GM19468 (cell line): Measurements from ENCODE around the gene PPM1L.
A peak's percentile ranks its signal among the peaks of the same experiment; 100 is the strongest.

Experiments
- ATAC-seq: cut with Tn5 transposase; IDR thresholded peaks from one replicate; pipeline ENCODE4 v1.9.1; 2021; ENCODE audit warnings: mild to moderate bottlenecking, moderate library complexity, moderate number of reproducible peaks; ENCODE audit not compliant: unreplicated experiment; ENCODE audit errors: extremely low read depth

PPM1L gene

DNA sequence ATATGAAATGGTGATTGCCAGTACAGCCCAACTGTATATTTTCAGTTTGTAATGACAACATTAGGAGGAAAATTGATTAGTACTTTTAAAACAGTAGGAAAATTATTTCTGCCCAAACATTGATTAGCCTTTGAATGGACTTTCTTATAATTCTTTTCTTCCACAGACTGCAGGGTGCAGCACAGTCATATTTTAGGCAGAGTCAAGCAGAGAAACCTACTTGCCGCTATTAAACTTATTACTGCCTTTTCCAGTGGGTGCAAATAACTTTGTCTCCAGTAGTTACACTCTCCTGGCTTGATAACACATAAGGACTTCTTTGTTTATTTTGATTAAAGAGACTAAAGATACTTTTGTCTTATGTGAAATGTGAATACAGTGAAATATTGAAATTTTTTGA lies 85.4 kb downstream of the PPM1L start:
- no peak for ATAC-seq

DNA sequence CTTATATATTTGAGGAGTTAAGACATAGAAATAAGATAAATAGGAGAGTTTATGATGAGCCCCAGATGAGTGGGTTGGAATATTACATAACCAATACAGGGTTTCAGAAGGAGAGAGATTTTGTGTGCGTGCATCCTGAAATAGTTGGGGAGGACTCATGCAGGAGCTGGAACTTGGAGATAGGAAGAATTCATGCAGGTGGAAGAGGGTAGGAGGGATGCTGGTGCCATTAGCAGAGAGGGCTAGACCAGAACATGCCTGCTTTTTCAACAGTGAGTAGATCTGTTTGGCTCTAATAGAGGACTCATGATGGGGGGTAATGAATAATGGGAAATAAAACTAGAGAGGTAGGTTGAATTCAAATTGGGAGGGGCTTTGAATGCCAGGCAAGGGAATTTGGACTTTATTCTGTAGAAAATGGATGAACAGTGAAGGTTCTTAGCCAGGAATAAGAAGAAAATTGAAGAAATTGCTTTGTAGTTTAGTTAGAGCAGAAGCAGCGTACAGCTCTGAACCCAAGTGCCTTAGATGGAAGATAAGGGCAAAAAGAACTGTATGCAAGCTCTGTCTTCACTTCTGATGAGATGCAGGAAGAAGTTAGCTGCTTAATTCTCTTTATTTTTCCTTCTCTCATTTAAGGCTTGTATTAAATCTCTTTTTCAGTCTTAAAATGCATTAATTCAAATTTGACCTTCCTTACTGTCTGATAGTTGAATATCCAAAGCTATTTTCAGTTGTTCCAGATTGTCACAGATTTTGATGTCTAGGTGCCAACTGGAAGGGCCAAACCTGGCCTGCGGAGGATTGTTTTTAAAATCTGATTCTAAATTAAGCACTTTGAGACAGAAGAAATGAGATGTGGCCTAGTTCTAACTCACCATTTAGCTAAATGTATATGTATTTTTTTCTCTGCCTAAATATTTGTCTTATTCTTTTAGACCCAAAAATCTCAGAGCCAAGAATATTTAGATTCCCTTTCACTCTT lies 86.3 kb downstream of the PPM1L start:
- no peak for ATAC-seq

DNA sequence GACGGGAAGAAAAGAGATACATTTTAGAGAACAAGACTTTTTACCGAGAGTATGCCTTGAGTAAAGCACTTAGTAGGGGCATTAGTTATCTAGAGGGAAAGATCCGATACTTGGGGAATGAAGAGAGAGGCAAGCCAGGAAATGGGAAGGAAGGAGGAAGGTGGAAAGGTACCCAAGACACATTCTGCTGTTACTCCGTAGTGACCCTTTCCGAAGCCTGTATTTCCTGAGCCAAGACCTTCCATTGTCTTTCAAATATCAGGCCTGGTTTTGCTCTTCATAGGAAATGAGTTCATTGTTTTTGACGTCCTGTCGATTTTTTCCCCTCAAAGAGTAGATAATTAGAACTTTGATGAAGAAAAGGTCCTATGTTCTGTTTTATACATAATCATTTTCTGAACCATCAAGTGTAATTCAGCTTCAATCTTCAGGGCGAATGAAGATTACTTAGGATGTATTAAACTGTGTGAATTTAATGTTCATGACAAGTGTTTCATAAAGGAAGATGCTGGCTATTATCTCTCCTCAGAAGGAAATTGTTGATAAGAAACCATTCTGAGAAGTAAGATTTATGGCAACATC lies 95.7 kb downstream of the PPM1L start:
- ATAC-seq, result no peak

DNA sequence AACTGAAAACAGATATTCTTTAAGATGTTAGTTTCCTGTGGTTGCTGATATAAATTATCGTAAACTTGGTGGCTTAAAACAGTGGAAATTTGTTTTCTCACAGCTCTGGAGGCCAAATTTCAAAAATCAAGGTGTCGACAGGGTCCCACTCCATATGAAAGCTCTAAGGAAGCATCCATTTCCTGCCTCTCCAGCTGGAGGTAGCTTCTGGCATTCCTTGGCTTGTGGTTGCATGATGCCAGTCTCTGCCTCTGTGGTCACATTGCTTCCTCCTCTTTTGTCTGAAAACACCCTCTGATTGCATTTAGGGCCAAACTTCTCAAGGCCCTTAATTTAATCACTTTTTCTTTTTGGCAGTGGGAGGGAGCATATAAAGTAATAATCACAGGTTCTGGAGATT lies 96.8 kb downstream of the PPM1L start:
- no peak for ATAC-seq

DNA sequence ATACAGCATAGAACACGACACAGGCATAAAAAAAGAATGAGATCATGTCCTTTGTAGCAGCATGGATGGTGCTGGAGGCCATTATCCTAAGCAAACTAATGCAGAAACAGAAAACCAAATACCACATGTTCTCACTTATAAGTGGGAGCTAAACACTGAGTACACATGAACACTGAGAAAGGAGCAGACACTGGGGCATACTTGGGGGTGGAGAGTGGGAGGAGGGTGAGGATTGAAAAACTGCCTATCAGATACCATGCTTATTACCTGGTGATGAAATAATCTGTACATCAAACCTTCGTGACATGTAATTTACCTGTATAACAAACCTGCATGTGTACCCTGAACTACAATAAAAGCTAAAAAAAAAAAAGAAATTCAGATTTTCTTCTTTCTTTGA lies 100.4 kb downstream of the PPM1L start:
- no peak for ATAC-seq

DNA sequence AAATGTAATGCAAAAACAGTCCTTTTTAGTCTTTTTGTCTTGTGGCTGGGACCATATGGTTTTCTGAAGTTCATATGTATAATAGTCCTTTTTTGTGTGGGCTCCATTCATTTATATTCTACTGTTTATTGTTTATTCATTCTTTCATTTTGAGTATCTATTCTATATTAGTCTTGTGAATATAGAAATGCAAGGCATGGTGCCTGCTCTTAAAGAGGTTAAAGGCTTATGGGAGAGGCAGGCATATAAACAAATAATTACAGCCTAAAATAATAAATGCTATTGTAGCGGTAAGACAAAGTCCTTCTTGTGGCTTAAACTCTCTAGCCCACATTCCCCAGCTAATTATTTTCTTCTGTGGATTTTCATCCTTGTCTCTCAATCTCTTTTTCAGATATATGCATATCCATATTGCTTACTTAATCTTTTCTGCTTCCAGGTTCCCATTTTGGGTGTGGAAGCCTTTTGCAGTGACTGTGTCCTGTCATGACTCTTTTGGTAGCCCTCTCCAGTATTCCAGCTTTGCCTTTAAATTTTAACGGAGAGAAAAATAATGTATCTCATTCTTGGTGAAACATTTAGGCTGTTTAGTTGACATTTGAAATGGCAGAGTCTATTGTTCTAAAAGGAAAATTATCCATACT lies 101.6 kb downstream of the PPM1L start:
- ATAC-seq, result no peak

DNA sequence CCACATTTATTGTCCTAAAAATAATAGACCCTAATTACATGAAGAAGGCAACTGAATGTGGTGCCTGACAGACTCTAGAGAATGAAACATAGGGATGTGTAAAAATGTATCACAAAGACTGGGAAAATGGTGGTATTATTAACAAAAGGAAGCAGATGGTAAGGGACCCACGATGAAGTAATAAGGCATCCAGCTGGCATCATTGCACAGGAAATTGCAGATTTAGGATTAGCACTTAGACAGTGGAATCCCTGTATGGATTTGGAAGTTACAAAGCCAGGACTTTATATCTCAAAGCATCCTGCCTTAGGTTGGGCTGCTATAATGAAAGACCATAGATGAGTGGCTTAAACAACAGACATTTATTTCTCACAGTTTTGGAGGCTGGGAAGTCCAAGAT lies 104.3 kb downstream of the PPM1L start:
- ATAC-seq, result no peak

DNA sequence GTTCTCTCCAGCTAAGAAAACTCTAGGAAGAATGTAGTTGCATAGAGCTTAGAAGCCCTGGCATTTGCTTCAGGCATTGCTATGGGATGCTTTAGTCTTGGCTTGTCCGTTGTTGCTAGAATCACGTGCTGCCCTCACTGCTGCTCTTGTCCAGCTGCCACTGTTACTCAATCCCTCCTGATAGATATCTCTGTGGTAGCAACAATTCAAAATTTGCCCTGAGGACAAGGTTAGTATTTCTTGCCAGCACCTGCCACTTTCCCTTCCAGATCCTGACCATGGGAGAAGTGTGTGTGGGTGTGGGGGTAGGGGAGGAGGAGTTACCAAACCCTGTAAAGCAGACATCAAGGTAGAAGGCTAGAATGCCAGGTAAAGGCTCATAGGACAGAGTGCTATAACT lies 113.8 kb downstream of the PPM1L start:
- no peak for ATAC-seq

DNA sequence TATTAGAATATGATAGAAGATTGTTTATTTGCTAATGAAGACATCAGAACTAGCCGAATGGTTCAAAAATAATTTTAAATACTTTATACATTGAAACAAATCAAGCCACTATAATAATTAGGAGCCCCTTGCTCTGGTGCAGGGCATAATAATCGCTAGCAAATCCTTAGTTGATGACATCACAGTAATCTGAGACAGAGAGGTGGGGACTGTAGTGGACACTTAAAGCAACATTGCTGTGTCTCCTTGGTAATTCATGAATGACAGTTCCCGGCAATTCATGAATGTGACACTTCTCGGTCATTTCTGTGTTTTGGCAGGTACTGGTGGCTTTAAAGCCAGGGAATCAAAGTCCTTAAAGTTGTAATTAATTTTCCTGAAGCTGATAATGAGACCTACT lies 114.3 kb downstream of the PPM1L start:
- ATAC-seq, result no peak

DNA sequence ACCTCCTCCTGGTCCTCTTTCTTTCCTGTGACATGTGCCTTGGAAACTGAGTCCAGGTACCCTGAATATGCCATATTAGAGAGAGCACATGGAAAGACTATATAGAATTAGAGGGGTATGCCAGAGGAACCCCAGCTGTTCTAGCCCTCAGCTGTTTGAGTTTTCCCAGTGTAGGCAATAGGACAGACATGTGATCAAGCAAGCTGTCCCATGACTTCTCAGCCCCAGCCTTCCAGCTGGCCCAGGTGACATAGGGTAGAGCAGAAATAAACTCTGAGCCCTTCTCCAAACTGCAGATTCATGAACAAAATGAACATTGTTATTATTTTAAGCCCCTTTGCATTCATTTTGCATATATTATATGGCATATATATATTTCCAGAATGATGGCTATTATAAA lies 118.7 kb downstream of the PPM1L start:
- ATAC-seq, result no peak

DNA sequence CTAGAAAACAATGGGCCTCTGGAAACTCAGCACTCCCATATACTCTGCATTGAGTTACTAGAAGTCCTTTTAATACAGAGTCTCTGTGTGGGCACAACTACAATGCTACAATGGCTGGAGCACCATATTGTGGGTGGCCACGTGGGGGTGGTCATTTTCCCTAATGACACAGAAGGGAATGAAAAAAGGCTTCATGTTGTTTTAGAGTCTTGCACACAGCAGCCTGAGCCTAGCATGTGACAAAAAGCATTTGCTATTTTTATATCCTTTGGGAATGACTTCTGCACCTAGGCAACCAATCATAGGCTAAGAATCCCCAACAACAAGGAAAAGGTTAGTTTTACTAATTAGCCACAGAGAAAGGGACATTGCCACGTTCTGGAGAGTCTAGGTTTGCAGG lies 120.6 kb downstream of the PPM1L start:
- no peak for ATAC-seq

DNA sequence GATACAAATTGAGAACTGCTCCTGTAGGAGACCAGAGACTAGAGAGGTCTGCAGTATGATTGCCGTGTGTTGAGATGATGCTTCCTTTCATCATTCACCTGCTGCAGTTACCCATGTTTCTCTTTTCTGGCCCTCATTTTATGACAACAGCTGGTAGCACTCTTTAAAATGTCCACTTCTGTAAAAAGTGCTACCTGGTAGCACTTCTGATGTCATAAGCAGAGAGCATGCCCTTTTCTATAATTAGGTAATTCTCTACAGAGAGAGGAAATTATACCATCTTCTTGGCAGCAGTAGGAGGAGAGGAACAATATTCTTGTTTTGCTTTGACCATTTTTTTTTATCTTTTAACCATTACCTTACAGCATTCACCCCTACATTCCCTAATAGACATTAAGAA lies 123.8 kb downstream of the PPM1L start:
- no peak for ATAC-seq

DNA sequence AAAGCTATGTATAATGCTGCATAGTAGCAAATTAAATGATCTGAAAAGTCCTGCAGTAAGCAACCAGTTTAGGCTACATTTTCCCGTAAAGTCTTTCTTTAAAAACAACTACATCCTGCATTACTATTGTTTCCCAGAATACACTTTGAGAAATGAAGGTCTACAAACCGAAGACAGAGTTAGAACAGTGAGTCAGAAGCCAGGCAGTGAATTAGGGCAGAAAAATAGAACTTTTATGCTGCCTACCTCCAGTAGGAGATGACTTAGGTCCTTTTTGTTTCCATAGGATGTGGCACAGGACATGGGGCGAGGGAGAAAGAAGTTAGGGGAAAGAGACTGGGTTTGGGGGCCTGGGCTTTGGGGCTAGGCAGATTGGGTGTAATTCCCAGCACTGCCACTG lies 127.3 kb downstream of the PPM1L start:
- no peak for ATAC-seq

DNA sequence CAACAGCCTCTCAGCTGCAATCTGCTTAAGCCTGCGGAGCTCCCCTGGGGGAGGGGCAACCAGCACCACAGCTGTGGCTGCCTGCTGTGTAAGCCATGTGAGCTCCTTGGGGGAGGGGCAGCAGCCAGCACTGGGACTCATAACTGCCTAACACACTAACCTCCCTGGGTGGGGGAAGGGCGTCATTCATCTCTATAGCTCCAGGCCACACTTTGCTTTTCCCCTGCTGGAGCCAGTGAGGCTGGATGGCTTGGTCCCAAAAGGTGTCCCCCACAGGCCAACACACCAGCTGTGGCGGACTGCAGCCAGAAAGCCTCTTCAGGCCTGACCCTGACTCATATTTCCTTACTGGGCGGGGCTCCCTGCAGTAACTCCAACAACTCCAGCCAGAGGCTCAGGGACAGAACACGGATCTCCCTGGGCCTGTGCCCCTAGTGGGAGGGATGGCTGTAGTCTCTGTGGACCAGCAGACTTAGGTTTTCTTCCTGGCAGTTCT lies 129.8 kb downstream of the PPM1L start:
- peak; percentile 10 for ATAC-seq

DNA sequence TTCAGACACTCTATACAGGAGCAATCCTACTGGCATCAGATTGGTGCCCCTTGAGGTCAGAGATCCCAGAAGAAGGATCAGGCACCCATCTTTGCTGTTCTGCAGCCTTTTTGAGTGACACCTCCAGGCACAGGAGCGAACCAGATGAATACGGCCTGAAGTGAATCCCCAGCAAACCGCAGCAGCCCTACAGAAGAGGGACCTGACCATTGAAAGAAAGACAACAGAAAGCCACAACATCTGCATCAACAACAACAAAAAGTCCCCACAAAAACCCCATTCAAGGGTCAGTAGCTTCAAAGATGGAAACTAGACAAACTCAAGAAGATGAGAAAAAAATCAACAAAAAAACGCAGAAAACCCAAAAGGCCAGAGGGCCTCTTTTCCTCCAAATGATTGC lies 130.4 kb downstream of the PPM1L start:
- peak; percentile 74 for ATAC-seq

DNA sequence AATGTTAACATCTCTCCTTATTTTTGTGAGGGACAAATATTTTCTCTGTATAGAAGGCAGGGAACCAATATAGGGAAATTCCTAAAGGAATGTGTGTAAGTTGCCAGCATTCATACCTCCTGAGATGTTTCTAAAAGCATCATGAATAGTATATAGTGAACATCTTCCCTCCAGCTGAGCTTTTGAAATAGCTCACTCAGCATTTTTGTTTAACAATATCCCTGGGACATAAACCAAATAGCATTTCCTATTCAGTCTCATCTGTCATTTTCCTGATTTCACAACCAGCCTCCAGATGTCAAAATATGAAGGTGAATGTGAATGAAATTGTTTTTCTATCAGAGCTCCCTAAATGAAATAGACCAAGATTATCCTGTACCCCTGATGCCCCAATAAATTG lies 137.2 kb downstream of the PPM1L start:
- ATAC-seq, result no peak

DNA sequence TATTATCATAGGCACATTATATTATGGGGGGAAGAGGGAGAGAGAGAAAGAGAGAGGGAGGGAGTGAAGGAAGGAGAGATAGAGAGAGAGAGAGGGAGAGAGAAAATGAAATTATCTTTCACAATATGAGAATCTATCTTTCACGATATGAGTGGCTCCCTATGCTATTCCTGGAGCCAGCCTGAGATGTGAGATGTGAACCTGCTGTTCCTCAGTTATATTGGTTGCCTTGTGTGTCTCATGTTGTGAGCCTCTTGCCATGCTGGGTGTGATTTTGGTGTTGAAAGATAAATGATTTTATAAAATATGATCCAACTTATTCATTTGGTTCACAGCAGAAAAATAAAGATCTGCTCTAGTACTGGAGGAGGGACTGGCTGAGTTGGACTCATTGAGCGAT lies 148.7 kb downstream of the PPM1L start:
- no peak for ATAC-seq

DNA sequence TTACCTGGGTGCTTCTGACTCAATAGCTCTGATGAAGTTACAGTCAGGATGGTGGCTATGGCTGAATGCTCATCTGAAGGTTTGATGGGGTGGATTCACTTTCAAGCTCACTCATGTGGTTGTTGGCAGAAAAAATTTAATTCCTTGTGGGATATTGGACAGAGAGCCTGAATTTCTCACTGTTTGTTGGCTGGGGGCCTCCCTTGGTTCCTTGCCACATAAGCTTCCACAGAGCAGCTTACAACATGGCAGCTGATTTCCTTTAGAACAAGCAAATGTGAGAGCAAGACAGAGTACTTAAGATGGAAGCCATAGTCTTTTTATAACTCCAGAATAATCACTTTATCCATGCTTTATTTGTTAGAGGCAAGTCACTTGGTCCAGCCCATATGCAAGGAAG lies 150.6 kb downstream of the PPM1L start:
- no peak for ATAC-seq

DNA sequence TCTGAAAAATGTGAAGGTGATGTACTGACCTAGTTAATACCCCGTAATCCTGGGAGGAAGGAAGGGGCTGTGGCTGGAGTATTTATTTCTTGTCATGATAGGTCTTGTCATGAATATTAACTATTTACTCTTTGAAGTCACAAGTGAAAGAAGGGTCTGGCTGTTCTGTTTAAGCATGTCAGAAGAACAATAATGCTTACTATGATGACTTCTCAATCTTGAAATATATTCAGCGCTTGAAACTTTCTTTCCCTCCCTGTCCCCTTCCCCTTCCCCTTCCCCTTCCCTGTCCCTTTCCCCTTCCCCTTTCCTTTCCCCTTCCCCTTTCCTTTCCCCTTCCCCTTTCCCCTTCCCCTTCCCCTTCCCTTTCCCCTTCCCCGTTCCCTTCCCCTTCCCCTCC lies 153.9 kb downstream of the PPM1L start:
- ATAC-seq, result no peak

DNA sequence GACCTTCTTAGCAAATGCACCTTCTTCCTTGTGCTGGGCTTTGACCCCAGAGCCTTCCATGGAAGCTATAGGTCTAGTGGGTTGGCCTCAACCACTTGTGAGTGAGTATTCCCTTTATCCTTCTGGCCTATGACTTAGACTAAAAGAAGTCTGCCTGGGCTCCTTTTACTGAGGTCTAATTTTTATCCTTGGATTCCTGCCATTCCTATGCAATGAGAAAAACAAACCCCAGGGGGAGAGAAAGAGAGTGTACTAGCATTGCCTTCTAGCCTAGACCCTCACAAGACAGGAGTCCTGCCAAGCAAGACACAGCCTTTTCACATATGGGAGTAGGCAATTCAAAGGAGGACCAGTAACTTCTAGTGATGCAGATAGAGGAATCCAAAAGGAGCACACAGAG lies 155.4 kb downstream of the PPM1L start:
- ATAC-seq, result no peak

DNA sequence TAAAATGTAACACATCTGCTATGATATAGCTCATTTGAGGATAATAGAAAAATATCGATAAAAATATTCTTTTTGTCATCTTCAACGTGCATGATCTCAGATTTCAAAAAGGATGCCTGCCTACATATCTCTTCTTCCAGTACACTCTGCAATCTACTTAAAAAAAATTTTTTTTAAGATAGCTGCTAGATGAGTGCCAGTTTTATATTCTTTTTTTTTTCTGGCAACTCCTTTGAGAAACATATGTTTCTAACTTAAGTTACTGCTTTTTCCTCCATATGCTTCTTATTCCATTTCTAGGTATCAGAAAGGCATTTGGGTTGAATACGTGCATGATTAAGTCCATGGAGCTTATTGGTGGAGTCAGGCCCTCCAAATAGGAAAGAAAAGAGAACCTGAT lies 160.4 kb downstream of the PPM1L start:
- no peak for ATAC-seq
